GM23338 (cell line): ENCODE data around the gene ORM1. TPM values are rescaled to one million over a fixed set of nuclear protein-coding genes. Genes with fewer than 3 reads are reported as not detected.

Experiments
- ATAC-seq: fragments of 200-7000 bp; cut with Tn5 transposase; 3 replicates; pipeline ENCODE4 v1.9.1; 2020
- DNase-seq: peaks from one replicate; pipeline ENCODE4 v3.0.0-alpha.2; 2015; ENCODE audit warnings: low spot score
- H2AFZ ChIP-seq: fragments of 200-600 bp; sonication (generic); 2 replicates; pipeline ENCODE4 v1.8.0; 2016; ENCODE audit warnings: antibody characterized with exemption, mild to moderate bottlenecking, moderate library complexity
- H3F3A ChIP-seq: fragments of 200-600 bp; sonication (generic); replicated peaks from 2 replicates; pipeline ENCODE4 v1.8.0; 2017; ENCODE audit warnings: antibody characterized with exemption, mixed run types, low read depth
- H3K27ac ChIP-seq: fragments of 200-600 bp; sonication (generic); 2 replicates; pipeline ENCODE4 v1.6.1; 2016; ENCODE audit warnings: low read depth
- H3K27me3 ChIP-seq: fragments of 200-600 bp; sonication (generic); 2 replicates; pipeline ENCODE4 v1.8.0; 2016; ENCODE audit warnings: mild to moderate bottlenecking, mixed run types, moderate library complexity; ENCODE audit not compliant: insufficient read depth
- H3K36me3 ChIP-seq: fragments of 200-600 bp; sonication (generic); 2 replicates; pipeline ENCODE4 v1.8.0; 2016; ENCODE audit warnings: mild to moderate bottlenecking; ENCODE audit not compliant: insufficient read depth
- H3K4me1 ChIP-seq: fragments of 200-600 bp; sonication (generic); 2 replicates; pipeline ENCODE4 v1.8.0; 2016; ENCODE audit warnings: mild to moderate bottlenecking, moderate library complexity; ENCODE audit not compliant: insufficient read depth
- H3K4me2 ChIP-seq: fragments of 200-600 bp; sonication (generic); 2 replicates; pipeline ENCODE4 v1.7.1; 2017; ENCODE audit warnings: mixed run types
- H3K4me3 ChIP-seq: fragments of 200-600 bp; sonication (generic); 2 replicates; pipeline ENCODE4 v1.6.1; 2016; ENCODE audit warnings: mixed run types
- H3K79me2 ChIP-seq: fragments of 200-600 bp; sonication (generic); replicated peaks from 2 replicates; pipeline ENCODE4 v1.8.0; 2017; ENCODE audit warnings: mild to moderate bottlenecking; ENCODE audit not compliant: insufficient read depth
- H3K9me2 ChIP-seq: fragments of 200-600 bp; sonication (generic); 2 replicates; pipeline ENCODE4 v1.8.0; 2017; ENCODE audit not compliant: insufficient read depth
- H4K20me1 ChIP-seq: fragments of 200-600 bp; sonication (generic); replicated peaks from 2 replicates; pipeline ENCODE4 v1.8.0; 2017; ENCODE audit warnings: mild to moderate bottlenecking; ENCODE audit not compliant: insufficient read depth
- H3K27ac Mint-ChIP-seq: 2 replicates; pipeline ENCODE4 v1.8.0; 2020; ENCODE audit warnings: inconsistent platforms, mild to moderate bottlenecking, moderate library complexity, mixed read lengths
- H3K27me3 Mint-ChIP-seq: 3 replicates; pipeline ENCODE4 v1.8.0; 2022; ENCODE audit warnings: low read depth, mild to moderate bottlenecking, moderate library complexity, mixed read lengths, inconsistent platforms; ENCODE audit not compliant: insufficient read depth, poor library complexity
- H3K36me3 Mint-ChIP-seq: 3 replicates; pipeline ENCODE4 v1.8.0; 2021; ENCODE audit warnings: low read depth, mild to moderate bottlenecking, inconsistent platforms, moderate library complexity, mixed read lengths
- H3K4me1 Mint-ChIP-seq: 3 replicates; pipeline ENCODE4 v1.8.0; 2020; ENCODE audit warnings: mild to moderate bottlenecking, inconsistent platforms, mixed read lengths
- H3K4me3 Mint-ChIP-seq: 3 replicates; pipeline ENCODE4 v1.8.0; 2021; ENCODE audit warnings: moderate library complexity, mild to moderate bottlenecking, inconsistent platforms, mixed read lengths
- H3K9me3 Mint-ChIP-seq: 3 replicates; pipeline ENCODE4 v1.8.0; 2020; ENCODE audit warnings: moderate library complexity, mild to moderate bottlenecking, inconsistent platforms, mixed read lengths
- CREB1 ChIP-seq: fragments of 250-450 bp; sonication (Bioruptor Pico); IDR thresholded peaks from 2 replicates; pipeline ENCODE4 v1.5.0; 2020; ENCODE audit warnings: low read depth, mild to moderate bottlenecking, moderate library complexity
- CTCF ChIP-seq, 2 experiments: fragments of 200-600 bp in 1 of 2; sonication (generic) in 1 of 2; conservative IDR thresholded peaks; 2 replicates each; pipeline versions ENCODE4 v1.5.1 to v1.6.1; 2016 to 2017; ENCODE audit warnings: antibody characterized with exemption in 2 of 2, low read depth in 2 of 2, mild to moderate bottlenecking in 2 of 2, moderate library complexity in 1 of 2
- ETS1 ChIP-seq: IDR thresholded peaks from 2 replicates; pipeline ENCODE4 v1.6.1; 2016; ENCODE audit warnings: antibody characterized with exemption
- EZH2 ChIP-seq: fragments of 200-600 bp; sonication (generic); IDR thresholded peaks from one replicate; pipeline ENCODE4 v1.8.0; 2017; ENCODE audit warnings: antibody characterized with exemption, mild to moderate bottlenecking, low read depth; ENCODE audit not compliant: unreplicated experiment
- EZH2phosphoT487 ChIP-seq: fragments of 200-600 bp; sonication (generic); IDR thresholded peaks from one replicate; pipeline ENCODE4 v1.8.1; 2018; ENCODE audit warnings: antibody characterized with exemption; ENCODE audit not compliant: unreplicated experiment
- JUNB ChIP-seq: IDR thresholded peaks from one replicate; pipeline ENCODE4 v1.6.1; 2016; ENCODE audit warnings: antibody characterized with exemption; ENCODE audit not compliant: unreplicated experiment
- NANOG ChIP-seq: IDR thresholded peaks from 2 replicates; pipeline ENCODE4 v1.6.1; 2016; ENCODE audit warnings: antibody characterized with exemption, borderline replicate concordance
- POLR2AphosphoS5 ChIP-seq: IDR thresholded peaks from 2 replicates; pipeline ENCODE4 v1.6.1; 2016; ENCODE audit warnings: antibody characterized with exemption, low read depth
- REST ChIP-seq: IDR thresholded peaks from one replicate; pipeline ENCODE4 v1.6.1; 2018; ENCODE audit warnings: antibody characterized with exemption; ENCODE audit not compliant: unreplicated experiment
- STAT1 ChIP-seq: IDR thresholded peaks from one replicate; pipeline ENCODE4 v1.6.1; 2016; ENCODE audit warnings: antibody characterized with exemption; ENCODE audit not compliant: unreplicated experiment
- ZNF114 ChIP-seq: fragments of 250-450 bp; sonication (Bioruptor Pico); IDR thresholded peaks from 2 replicates; pipeline ENCODE4 v1.5.0; 2020; ENCODE audit warnings: mild to moderate bottlenecking, moderate library complexity
- ZNF331 ChIP-seq: fragments of 250-450 bp; sonication (Bioruptor Pico); IDR thresholded peaks from 2 replicates; pipeline ENCODE4 v1.5.0; 2020; ENCODE audit warnings: low read depth, mild to moderate bottlenecking, moderate library complexity
- polyA plus RNA-seq: library from polyadenylated mRNA; unstranded; fragments of >200 nt; fragmentation: Nextera tagmentation; extraction: Ambion mirVana; gene quantifications from 2 replicates; pipeline ENCODE4 v1.2.1, GENCODE V29; 2016
- total RNA-seq: library from RNA; depleted of rRNA; stranded (reverse); fragments of >200 nt; shearing (Covaris generic); gene quantifications from 2 replicates; pipeline ENCODE4 v1.2.3, GENCODE V29; 2014

The ORM1 gene
- total and polyA plus RNA-seq, 2 experiments from 2014 or later: not detected

GRCh38 chr9:114364134-114365041 is 41.5 kb downstream of the ORM1 start:
- Histone ChIP-seq H2AFZ (no peak overlapping the region), H3K27me3 (no peaks in the 10 kb centered on the region), H3K4me2 (no peak overlapping the region), H3F3A (peaks cover 1% of the 10 kb centered on the region; the same call in 1 of the 2 replicates), H3K9me2 (0 out of 2 replicates have a peak, but pooled peaks cover 2% of the 10 kb centered on the region), H3K4me1 (peaks cover 5% of the 10 kb centered on the region), H3K27ac (no peak overlapping the region), H3K36me3 (peaks cover 9% of the 10 kb centered on the region; the same call in 1 of the 2 replicates), H3K4me3 (no peak overlapping the region), H4K20me1 (no peaks in the 10 kb centered on the region), H3K79me2 (peaks cover 4% of the 10 kb centered on the region; the same call in 1 of the 2 replicates)
- no peak for TF ChIP-seq JUNB
- TF ChIP-seq POLR2AphosphoS5: no peak
- no peak for TF ChIP-seq CTCF (conservative IDR thresholded peaks at IDR 0.05; ENCODE audit: low read depth in 2 of 2)
- TF ChIP-seq ZNF114: no peak
- no peak for TF ChIP-seq STAT1
- no peak for TF ChIP-seq CREB1 (CRISPR knock-in tag)
- Mint-ChIP-seq H3K4me1 (peaks cover 10% of the 10 kb centered on the region), H3K4me3 (no peak overlapping the region), H3K27ac (no peak overlapping the region), H3K9me3 (no peaks in the 10 kb centered on the region), H3K27me3 (peaks cover 6% of the 10 kb centered on the region), H3K36me3 (peaks cover 77% of the 10 kb centered on the region)
- no peak for ATAC-seq
- no peak for DNase-seq

GRCh38 chr9:114365194-114365593 is 42.3 kb downstream of the ORM1 start:
- H4K20me1 ChIP-seq: no peaks in the 10 kb centered on the region
- no peak overlapping the region for H2AFZ ChIP-seq
- Mint-ChIP-seq H3K27me3 (peaks cover 4% of the 10 kb centered on the region), H3K36me3 (peaks cover 73% of the 10 kb centered on the region), H3K4me3 (no peak overlapping the region), H3K27ac (no peak overlapping the region), H3K9me3 (no peaks in the 10 kb centered on the region), H3K4me1 (peaks cover 17% of the 10 kb centered on the region)
- ATAC-seq (no peak), DNase-seq (no peak)
- 0 out of 2 replicates have a peak, but pooled peaks cover 6% of the 10 kb centered on the region for H3K9me2 ChIP-seq
- no peak overlapping the region for H3K27ac ChIP-seq
- no peak overlapping the region for H3K4me2 ChIP-seq
- peaks cover 7% of the 10 kb centered on the region; the same call in 1 of the 2 replicates for H3K36me3 ChIP-seq
- TF ChIP-seq EZH2phosphoT487 (no peak), NANOG (no peak), REST (no peak), POLR2AphosphoS5 (no peak), ZNF331 (CRISPR knock-in tag) (no peak), STAT1 (no peak), JUNB (no peak), ETS1 (no peak), CREB1 (CRISPR knock-in tag) (no peak), EZH2 (no peak)
- H3K79me2 ChIP-seq: peaks cover 4% of the 10 kb centered on the region; the same call in 1 of the 2 replicates
- peaks cover 9% of the 10 kb centered on the region; the same call in 1 of the 2 replicates for H3F3A ChIP-seq
- no peaks in the 10 kb centered on the region for H3K27me3 ChIP-seq
- peaks cover 13% of the 10 kb centered on the region for H3K4me1 ChIP-seq
- no peak overlapping the region for H3K4me3 ChIP-seq
